Fibroblast of skin of back (primary cell): ENCODE results near the gene ABHD12B. TPM values are rescaled to one million over a fixed set of nuclear protein-coding genes. Genes with fewer than 3 reads are reported as not detected.

Experiments
- DNase-seq: peaks from one replicate; pipeline ENCODE4 v3.0.0-alpha.2; 2013
- polyA plus RNA-seq, 2 experiments: library from polyadenylated mRNA; unstranded; fragments of 120-200 nt; gene quantifications; one replicate each; pipeline ENCODE4 v1.2.1, GENCODE V29; 2013; ENCODE audit not compliant: insufficient read length in 2 of 2

The ABHD12B gene
- polyA plus RNA-seq (2013, experiment 1 of 2; ENCODE audit: insufficient read length) = 0.14 TPM
- not detected for polyA plus RNA-seq (2013, experiment 2 of 2; ENCODE audit: insufficient read length)

- no peak for DNase-seq
These were observed at the start of gene ABHD12B for GRCh38 chr14:50871914-50872732. Gene ABHD12B (plus strand): TSS chr14:50872053. CDS start chr14:50872175, 122 bp downstream.

- DNase-seq = no peak
These were observed 49.3 kb upstream of the ABHD12B start for GRCh38 chr14:50822501-50823042.

GRCh38 chr14:50823051-50823761, 48.6 kb upstream of the ABHD12B start:
- DNase-seq = peak; percentile 68

- DNase-seq = no peak
These were observed 47.9 kb upstream of the ABHD12B start for GRCh38 chr14:50823762-50824636.

GRCh38 chr14:50825307-50825706, 46.5 kb upstream of the ABHD12B start:
- DNase-seq = no peak

GRCh38 chr14:50826681-50827080, 45.2 kb upstream of the ABHD12B start:
- no peak for DNase-seq

GRCh38 chr14:50828721-50829488, 42.9 kb upstream of the ABHD12B start:
- DNase-seq = no peak

- no peak for DNase-seq
These were observed 42.3 kb upstream of the ABHD12B start for GRCh38 chr14:50829489-50830043.

- peak; percentile 46 for DNase-seq
These were observed 41.6 kb upstream of the ABHD12B start for GRCh38 chr14:50830044-50830931.

GRCh38 chr14:50830932-50831725, 40.7 kb upstream of the ABHD12B start, which contains the start of gene NIN:
Gene NIN (minus strand): TSS chr14:50831162. CDS start chr14:50822056, 9,106 bp downstream.
- DNase-seq = peak; percentile 87

GRCh38 chr14:50831726-50832168, 40.1 kb upstream of the ABHD12B start:
- DNase-seq = no peak

GRCh38 chr14:50832935-50833630, 38.8 kb upstream of the ABHD12B start:
- no peak for DNase-seq

- no peak for DNase-seq
These were observed 37.0 kb upstream of the ABHD12B start for GRCh38 chr14:50834802-50835276.

GRCh38 chr14:50835280-50835679, 36.6 kb upstream of the ABHD12B start:
- DNase-seq = peak; percentile 46

- DNase-seq = no peak
These were observed 35.3 kb upstream of the ABHD12B start for GRCh38 chr14:50836515-50836914.

- no peak for DNase-seq
These were observed 34.6 kb upstream of the ABHD12B start for GRCh38 chr14:50837271-50837670.

- DNase-seq = no peak
These were observed 33.9 kb upstream of the ABHD12B start for GRCh38 chr14:50837850-50838470.

GRCh38 chr14:50839048-50839447, 32.8 kb upstream of the ABHD12B start:
- no peak for DNase-seq
